Keratinocyte (primary cell): ENCODE results near the gene TEAD2. TPM values are rescaled to one million over a fixed set of nuclear protein-coding genes. Genes with fewer than 3 reads are reported as not detected.

Experiments
- DNase-seq: peaks from one replicate; pipeline ENCODE4 v3.0.0-alpha.2; 2011; ENCODE audit warnings: low read depth, missing footprints, low spot score
- FAIRE-seq: peaks from 2 replicates; lab custom pipeline; 2011; peaks lifted over from hg19 to GRCh38; lab: Jason Lieb, UNC
- H2AFZ ChIP-seq: 2 replicates; pipeline ENCODE4 v1.6.0; 2012; ENCODE audit warnings: low read length, control low read depth, inconsistent platforms; ENCODE audit not compliant: control insufficient read depth
- H3K27ac ChIP-seq: 2 replicates; pipeline ENCODE4 v1.5.1; 2011; ENCODE audit warnings: low read length; ENCODE audit not compliant: control insufficient read depth, insufficient read depth
- H3K27me3 ChIP-seq: 3 replicates; pipeline ENCODE4 v1.6.0; 2011; ENCODE audit warnings: low read length; ENCODE audit not compliant: control insufficient read depth, insufficient read depth; ENCODE audit errors: extremely low read depth
- H3K36me3 ChIP-seq, 2 experiments: 2 replicates in 1 of 2; 3 replicates in 1 of 2; pipeline ENCODE4 v1.5.1; 2011; ENCODE audit warnings: low read length in 2 of 2, mild to moderate bottlenecking in 1 of 2; ENCODE audit not compliant: control insufficient read depth in 2 of 2, insufficient read depth in 2 of 2; ENCODE audit errors: extremely low read depth in 1 of 2
- H3K4me1 ChIP-seq: 3 replicates; pipeline ENCODE4 v1.5.1; 2011; ENCODE audit warnings: low read length; ENCODE audit not compliant: control insufficient read depth, insufficient read depth; ENCODE audit errors: extremely low read depth
- H3K4me2 ChIP-seq: 3 replicates; pipeline ENCODE4 v1.6.0; 2011; ENCODE audit warnings: low read depth, low read length; ENCODE audit not compliant: control insufficient read depth, insufficient read depth; ENCODE audit errors: extremely low read depth
- H3K4me3 ChIP-seq, 3 experiments: fragments of 200-600 bp in 1 of 3; sonication (generic) in 1 of 3; 2 replicates in 2 of 3; 3 replicates in 1 of 3; pipeline ENCODE4 v1.5.1; 2011 to 2016; ENCODE audit warnings: low read length in 3 of 3, mild to moderate bottlenecking in 3 of 3, control low read depth in 2 of 3, inconsistent platforms in 1 of 3, low read depth in 1 of 3, mixed read lengths in 1 of 3, mixed run types in 1 of 3, moderate library complexity in 1 of 3; ENCODE audit not compliant: control insufficient read depth in 2 of 3, insufficient read depth in 2 of 3; ENCODE audit errors: extremely low read depth in 1 of 3
- H3K79me2 ChIP-seq: 2 replicates; pipeline ENCODE4 v1.6.0; 2012; ENCODE audit warnings: low read length; ENCODE audit not compliant: control insufficient read depth, insufficient read depth
- H3K9ac ChIP-seq: 3 replicates; pipeline ENCODE4 v1.6.0; 2011; ENCODE audit warnings: low read length; ENCODE audit not compliant: control insufficient read depth, insufficient read depth; ENCODE audit errors: extremely low read depth
- H3K9me1 ChIP-seq: 3 replicates; pipeline ENCODE4 v1.6.0; 2011; ENCODE audit warnings: low read length; ENCODE audit not compliant: control insufficient read depth, insufficient read depth; ENCODE audit errors: extremely low read depth
- H3K9me3 ChIP-seq: 2 replicates; pipeline ENCODE4 v1.5.1; 2012; ENCODE audit warnings: low read depth, low read length; ENCODE audit not compliant: control insufficient read depth
- H4K20me1 ChIP-seq: 3 replicates; pipeline ENCODE4 v1.6.0; 2011; ENCODE audit warnings: low read length; ENCODE audit not compliant: control insufficient read depth, insufficient read depth; ENCODE audit errors: extremely low read depth
- EZH2 ChIP-seq: IDR thresholded peaks from one replicate; pipeline ENCODE4 v1.6.1; 2012; ENCODE audit warnings: inconsistent platforms, mild to moderate bottlenecking, low read length, moderate library complexity
- dilution Hi-C: fragments of 300-500 bp; cut with MboI; formaldehyde crosslinking; loops from one replicate; pipeline ENCODE4 v1.7.0; 2020; ENCODE audit warnings: low sequenced_read_pairs; ENCODE audit not compliant: extremely low pct_ligation_motif_present
- polyA plus RNA-seq, 5 experiments: library from polyadenylated mRNA; depleted of rRNA in 3 of 5; stranded (reverse) in 3 of 5; stranded (forward) in 1 of 5; unstranded in 1 of 5; fragments of >200 nt; gene quantifications; 1 replicate in 1 of 5; 2 replicates in 3 of 5; 3 replicates in 1 of 5; pipeline versions ENCODE4 v1.2.1 to v1.2.3, GENCODE V29; 2011 to 2012; ENCODE audit warnings: missing spikeins in 2 of 5, low read depth in 1 of 5, low replicate concordance in 1 of 5
- TF ChIP-seq, protein P1 (sequence below), 3 experiments: IDR thresholded peaks in 1 of 3; conservative IDR thresholded peaks in 1 of 3; optimal IDR thresholded peaks in 1 of 3; 2 replicates in 2 of 3; 3 replicates in 1 of 3; pipeline versions ENCODE3 to v1.5.1; 2011; ENCODE audit warnings: low read length in 3 of 3, mild to moderate bottlenecking in 3 of 3, moderate library complexity in 2 of 3, control low read depth in 1 of 3, inconsistent platforms in 1 of 3; ENCODE audit not compliant: insufficient read depth in 2 of 3; ENCODE audit errors: extremely low read depth in 1 of 3

Gene TEAD2
- polyA plus RNA-seq, 1 donor (not counting 4 experiments of a cell fraction or from before 2014, with no cell fraction given): 6.4 TPM

DNA sequence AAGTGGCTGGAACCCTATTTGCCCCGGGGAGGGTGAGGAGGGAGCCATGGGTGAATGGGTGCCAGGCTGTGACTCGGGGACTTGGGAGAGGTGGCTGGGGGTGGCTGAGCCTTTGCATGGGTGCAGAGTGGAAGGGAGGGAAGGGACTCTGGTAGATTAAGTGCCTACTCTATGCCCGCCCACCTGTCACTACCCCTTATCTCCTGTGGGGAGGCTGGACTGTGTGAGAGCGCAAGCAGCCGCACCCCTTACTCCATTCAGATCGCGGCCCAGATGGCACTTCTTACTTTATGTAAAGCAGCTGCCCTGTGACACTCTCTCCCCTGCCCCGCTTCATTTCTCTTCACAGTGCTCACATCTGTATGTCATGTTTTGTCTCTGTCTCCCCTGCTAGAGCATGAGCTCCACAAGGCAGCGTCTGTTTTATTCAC is 28.7 kb upstream of the TEAD2 start:
- dilution Hi-C loops: no loop called here
- Histone ChIP-seq H3K27me3 (peaks cover 11% of the 10 kb centered on the region), H3K9ac (no peak overlapping the region), H3K9me1 (no peaks in the 10 kb centered on the region), H4K20me1 (no peaks in the 10 kb centered on the region), H3K4me3 (no peak overlapping the region), H2AFZ (no peak overlapping the region), H3K36me3 (no peaks in the 10 kb centered on the region), H3K4me2 (no peak overlapping the region), H3K9me3 (no peaks in the 10 kb centered on the region), H3K4me1 (peaks cover 2% of the 10 kb centered on the region), H3K79me2 (no peaks in the 10 kb centered on the region), H3K27ac (no peak overlapping the region)
- TF ChIP-seq, protein P1, sequence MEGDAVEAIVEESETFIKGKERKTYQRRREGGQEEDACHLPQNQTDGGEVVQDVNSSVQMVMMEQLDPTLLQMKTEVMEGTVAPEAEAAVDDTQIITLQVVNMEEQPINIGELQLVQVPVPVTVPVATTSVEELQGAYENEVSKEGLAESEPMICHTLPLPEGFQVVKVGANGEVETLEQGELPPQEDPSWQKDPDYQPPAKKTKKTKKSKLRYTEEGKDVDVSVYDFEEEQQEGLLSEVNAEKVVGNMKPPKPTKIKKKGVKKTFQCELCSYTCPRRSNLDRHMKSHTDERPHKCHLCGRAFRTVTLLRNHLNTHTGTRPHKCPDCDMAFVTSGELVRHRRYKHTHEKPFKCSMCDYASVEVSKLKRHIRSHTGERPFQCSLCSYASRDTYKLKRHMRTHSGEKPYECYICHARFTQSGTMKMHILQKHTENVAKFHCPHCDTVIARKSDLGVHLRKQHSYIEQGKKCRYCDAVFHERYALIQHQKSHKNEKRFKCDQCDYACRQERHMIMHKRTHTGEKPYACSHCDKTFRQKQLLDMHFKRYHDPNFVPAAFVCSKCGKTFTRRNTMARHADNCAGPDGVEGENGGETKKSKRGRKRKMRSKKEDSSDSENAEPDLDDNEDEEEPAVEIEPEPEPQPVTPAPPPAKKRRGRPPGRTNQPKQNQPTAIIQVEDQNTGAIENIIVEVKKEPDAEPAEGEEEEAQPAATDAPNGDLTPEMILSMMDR (optimal IDR thresholded peaks at IDR 0.05 in 1 of 3, IDR thresholded peaks at IDR 0.05 in 1 of 3, conservative IDR thresholded peaks at IDR 0.05 in 1 of 3; ENCODE audit: extremely low read depth in 1 of 3, insufficient read depth in 2 of 3, low read length in 3 of 3): no peak
- TF ChIP-seq EZH2: no peak
- DNase-seq: no peak
- FAIRE-seq: no peak

DNA sequence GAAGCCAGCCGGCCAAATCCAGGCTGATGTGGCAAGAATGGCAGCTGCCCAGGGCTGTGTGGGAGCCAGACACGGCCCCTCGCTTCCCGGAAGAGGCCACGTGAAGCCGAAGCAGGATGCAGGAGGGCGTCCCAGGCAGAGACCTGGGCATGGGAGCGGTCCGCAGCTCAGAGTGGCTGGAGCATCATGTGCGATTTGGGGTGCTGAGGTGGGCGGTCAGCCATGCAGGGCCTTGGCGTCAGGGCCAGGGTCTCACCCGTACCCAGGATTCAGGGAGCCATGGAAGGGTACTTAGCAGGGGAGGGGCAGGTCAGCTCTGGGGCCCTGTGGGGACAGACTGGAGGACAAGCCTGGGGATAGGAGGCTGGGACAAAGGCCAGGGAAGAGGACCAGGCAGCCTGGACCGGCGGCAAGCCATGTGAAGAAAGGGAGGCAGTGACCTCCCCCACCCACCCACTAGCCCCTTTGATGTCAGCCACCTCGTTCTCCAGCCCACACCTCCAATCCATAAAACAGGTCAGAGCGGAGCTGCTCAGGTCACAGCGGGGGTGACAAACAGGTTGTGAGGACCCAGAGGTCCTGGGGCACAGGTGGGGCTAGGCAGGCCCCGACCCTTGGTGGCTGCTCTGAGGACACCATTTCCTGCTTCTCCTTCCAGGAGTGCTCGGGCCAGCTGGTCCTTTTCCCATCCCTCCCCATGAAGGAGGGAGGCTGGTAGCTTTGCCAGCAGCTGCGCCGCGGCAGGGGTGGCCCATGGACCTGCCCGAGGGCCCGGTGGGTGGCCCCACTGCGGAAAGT is 28.1 kb upstream of the TEAD2 start:
- no peaks in the 10 kb centered on the region for H3K4me1 ChIP-seq
- no peaks in the 10 kb centered on the region for H3K9me3 ChIP-seq
- no peak overlapping the region for H3K4me2 ChIP-seq
- TF ChIP-seq, protein P1 (optimal IDR thresholded peaks at IDR 0.05 in 1 of 3, IDR thresholded peaks at IDR 0.05 in 1 of 3, conservative IDR thresholded peaks at IDR 0.05 in 1 of 3; ENCODE audit: extremely low read depth in 1 of 3, insufficient read depth in 2 of 3, low read length in 3 of 3): no peak
- no peak for TF ChIP-seq EZH2
- no peak for DNase-seq
- no peak overlapping the region for H3K9ac ChIP-seq
- no peaks in the 10 kb centered on the region for H3K79me2 ChIP-seq
- no peak overlapping the region for H3K4me3 ChIP-seq
- FAIRE-seq: no peak
- no peaks in the 10 kb centered on the region for H4K20me1 ChIP-seq
- dilution Hi-C loops: no loop called here
- no peak overlapping the region for H2AFZ ChIP-seq
- no peak overlapping the region for H3K27ac ChIP-seq
- no peaks in the 10 kb centered on the region for H3K36me3 ChIP-seq
- no peaks in the 10 kb centered on the region for H3K9me1 ChIP-seq
- peaks cover 11% of the 10 kb centered on the region for H3K27me3 ChIP-seq
